Psoas muscle (tissue), 8 donors: ENCODE results near the gene SETD1A. TPM values are rescaled to one million over a fixed set of nuclear protein-coding genes. Genes with fewer than 3 reads are reported as not detected.

ENCODE experiments used
- ATAC-seq, 4 donors: fragments of 200-7000 bp; cut with Tn5 transposase; one replicate each; pipeline ENCODE4 v1.9.1; 2020; ENCODE audit warnings: moderate library complexity in 3 of 4, mild to moderate bottlenecking in 2 of 4
- DNase-seq, 2 donors: peaks; one replicate each; pipeline ENCODE4 v3.0.0-alpha.2; 2020
- H3K27ac ChIP-seq: fragments of 200-600 bp; one replicate; pipeline ENCODE4 v1.8.0; 2022
- H3K27me3 ChIP-seq, 3 donors: fragments of 200-600 bp in 1 of 3; one replicate each; pipeline versions ENCODE4 v1.6.1 to v1.8.0; 2013 to 2022; ENCODE audit warnings: low read length in 2 of 3, mild to moderate bottlenecking in 2 of 3, moderate library complexity in 1 of 3; ENCODE audit not compliant: insufficient read depth in 3 of 3
- H3K36me3 ChIP-seq, 2 donors: fragments of 200-600 bp in 1 of 2; one replicate each; pipeline versions ENCODE4 v1.6.1 to v1.8.0; 2013 to 2022; ENCODE audit warnings: low read depth in 1 of 2, mild to moderate bottlenecking in 1 of 2, moderate library complexity in 1 of 2; ENCODE audit not compliant: insufficient read depth in 1 of 2
- H3K4me1 ChIP-seq: fragments of 200-600 bp; one replicate; pipeline ENCODE4 v1.8.0; 2022
- H3K4me3 ChIP-seq: fragments of 200-600 bp; one replicate; pipeline ENCODE4 v1.8.0; 2022; ENCODE audit warnings: mild to moderate bottlenecking
- H3K9me3 ChIP-seq: fragments of 200-600 bp; one replicate; pipeline ENCODE4 v1.8.0; 2022
- WGBS, 3 donors: extraction: QIAGEN DNeasy Blood & Tissue Kit; methylation state at CpG; one replicate each; pipeline versions ENCODE4 v1.1.6 to v1.1.7; 2013; 5-methylcytosine and 5-hydroxymethylcytosine counted together
- intact Hi-C, 2 donors: fragments of 100-400 bp; cut with DNase I; formaldehyde crosslinking; loops; one replicate each; pipeline versions ENCODE4 v1.11.0 to v1.14.2; 2022
- polyA plus RNA-seq, 3 donors: library from polyadenylated mRNA; stranded (reverse); fragments of 200-250 nt; gene quantifications; one replicate each; pipeline ENCODE4 v1.2.3, GENCODE V29; 2013
- total RNA-seq, 4 donors: library from RNA; stranded (reverse); fragmentation: NEBNext Ultra II Directional in 2 of 4; extraction: Animal tissue kit (Norgen Biotek cat#: 25700) in 2 of 4; gene quantifications; one replicate each; pipeline versions ENCODE4 v1.2.1 to v1.2.4, GENCODE V29; 2021 to 2023
- TF ChIP-seq, protein P1 (sequence below): fragments of 200-600 bp; IDR thresholded peaks from one replicate; pipeline ENCODE4 v1.8.0; 2022; ENCODE audit warnings: antibody characterized with exemption
- donor health status: healthy with polysubstance abuse.
- donor health status: DM: no; HTN: no; CAD: no; lungs with moderate emphysema.
- donor health status: Bipolar disorder and iron deficiency.
- donor health status: healthy.
- donor health status: DM: yes; HTN: yes; CAD: no.
- donor health status: DM: no; HTN: no; CAD: no.
- donor health status: DM: no; HTN: no; CAD: no.
- donor health status: DM: yes; HTN: yes; CAD: no.

The SETD1A gene
- total and polyA plus RNA-seq, 7 donors, result 7.9 to 19.0 (median 14.9) TPM

DNA sequence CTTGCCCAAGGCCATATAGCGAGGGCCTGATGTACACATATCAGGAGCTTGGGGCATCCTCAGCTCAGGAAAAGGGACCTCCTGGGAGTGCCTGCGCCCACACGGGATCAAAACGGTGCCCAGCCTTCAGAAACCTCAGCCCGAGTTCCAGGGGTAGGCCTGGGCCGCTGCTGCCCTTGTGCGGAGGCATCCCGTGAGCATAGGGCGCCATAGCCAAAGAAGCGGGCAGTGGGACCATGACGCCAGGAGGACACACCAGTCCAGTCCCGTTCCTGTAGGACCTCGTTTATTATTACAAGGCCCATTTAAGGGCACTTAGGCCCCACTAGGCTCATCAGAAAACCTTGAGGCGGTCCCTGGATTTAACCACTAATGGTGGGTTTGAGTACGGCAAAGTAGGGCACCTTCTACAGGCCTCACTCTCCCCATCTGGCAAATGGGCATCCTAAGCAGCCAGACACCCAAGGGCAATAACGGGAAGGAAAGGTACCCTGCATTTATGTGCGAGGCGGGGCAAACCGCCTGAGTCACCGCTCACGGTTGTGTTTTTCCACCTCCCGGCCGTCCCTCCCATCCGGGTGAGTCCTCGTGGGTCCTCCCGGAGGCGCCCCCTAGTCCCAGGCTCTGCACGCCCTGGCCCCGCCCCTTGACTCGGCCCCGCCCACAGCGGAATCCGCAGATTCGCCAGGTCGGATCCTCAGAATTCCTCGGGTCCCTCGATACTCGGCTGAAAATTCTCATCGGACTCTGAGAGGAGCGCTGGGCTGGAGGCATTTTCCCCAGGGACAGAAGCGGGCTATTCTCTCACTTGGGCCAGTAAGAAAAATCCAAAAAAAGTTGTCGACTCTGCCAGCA is 726 bp upstream of the SETD1A start:
- no peaks in the 10 kb centered on the region for H3K9me3 ChIP-seq
- TF ChIP-seq, protein P1, sequence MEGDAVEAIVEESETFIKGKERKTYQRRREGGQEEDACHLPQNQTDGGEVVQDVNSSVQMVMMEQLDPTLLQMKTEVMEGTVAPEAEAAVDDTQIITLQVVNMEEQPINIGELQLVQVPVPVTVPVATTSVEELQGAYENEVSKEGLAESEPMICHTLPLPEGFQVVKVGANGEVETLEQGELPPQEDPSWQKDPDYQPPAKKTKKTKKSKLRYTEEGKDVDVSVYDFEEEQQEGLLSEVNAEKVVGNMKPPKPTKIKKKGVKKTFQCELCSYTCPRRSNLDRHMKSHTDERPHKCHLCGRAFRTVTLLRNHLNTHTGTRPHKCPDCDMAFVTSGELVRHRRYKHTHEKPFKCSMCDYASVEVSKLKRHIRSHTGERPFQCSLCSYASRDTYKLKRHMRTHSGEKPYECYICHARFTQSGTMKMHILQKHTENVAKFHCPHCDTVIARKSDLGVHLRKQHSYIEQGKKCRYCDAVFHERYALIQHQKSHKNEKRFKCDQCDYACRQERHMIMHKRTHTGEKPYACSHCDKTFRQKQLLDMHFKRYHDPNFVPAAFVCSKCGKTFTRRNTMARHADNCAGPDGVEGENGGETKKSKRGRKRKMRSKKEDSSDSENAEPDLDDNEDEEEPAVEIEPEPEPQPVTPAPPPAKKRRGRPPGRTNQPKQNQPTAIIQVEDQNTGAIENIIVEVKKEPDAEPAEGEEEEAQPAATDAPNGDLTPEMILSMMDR, result peak; percentile 6
- peak overlapping the region; percentile 100 for H3K27ac ChIP-seq
- ATAC-seq, result peak; percentile 74 to 85 (median 78)
- WGBS, 3 donors, result 24 to 26% (median 25%) methylated on average over 42 of the region's 42 CpGs
- peaks cover 27% of the 10 kb centered on the region for H3K4me1 ChIP-seq
- intact Hi-C loops, result no loop called here
- peaks cover 6 to 33% of the 10 kb centered on the region in 2 donors for H3K36me3 ChIP-seq
- peak; percentile 88 to 93 for DNase-seq
- peak overlapping the region; percentile 95 for H3K4me3 ChIP-seq
- H3K27me3 ChIP-seq, result no peaks in the 10 kb centered on the region

DNA sequence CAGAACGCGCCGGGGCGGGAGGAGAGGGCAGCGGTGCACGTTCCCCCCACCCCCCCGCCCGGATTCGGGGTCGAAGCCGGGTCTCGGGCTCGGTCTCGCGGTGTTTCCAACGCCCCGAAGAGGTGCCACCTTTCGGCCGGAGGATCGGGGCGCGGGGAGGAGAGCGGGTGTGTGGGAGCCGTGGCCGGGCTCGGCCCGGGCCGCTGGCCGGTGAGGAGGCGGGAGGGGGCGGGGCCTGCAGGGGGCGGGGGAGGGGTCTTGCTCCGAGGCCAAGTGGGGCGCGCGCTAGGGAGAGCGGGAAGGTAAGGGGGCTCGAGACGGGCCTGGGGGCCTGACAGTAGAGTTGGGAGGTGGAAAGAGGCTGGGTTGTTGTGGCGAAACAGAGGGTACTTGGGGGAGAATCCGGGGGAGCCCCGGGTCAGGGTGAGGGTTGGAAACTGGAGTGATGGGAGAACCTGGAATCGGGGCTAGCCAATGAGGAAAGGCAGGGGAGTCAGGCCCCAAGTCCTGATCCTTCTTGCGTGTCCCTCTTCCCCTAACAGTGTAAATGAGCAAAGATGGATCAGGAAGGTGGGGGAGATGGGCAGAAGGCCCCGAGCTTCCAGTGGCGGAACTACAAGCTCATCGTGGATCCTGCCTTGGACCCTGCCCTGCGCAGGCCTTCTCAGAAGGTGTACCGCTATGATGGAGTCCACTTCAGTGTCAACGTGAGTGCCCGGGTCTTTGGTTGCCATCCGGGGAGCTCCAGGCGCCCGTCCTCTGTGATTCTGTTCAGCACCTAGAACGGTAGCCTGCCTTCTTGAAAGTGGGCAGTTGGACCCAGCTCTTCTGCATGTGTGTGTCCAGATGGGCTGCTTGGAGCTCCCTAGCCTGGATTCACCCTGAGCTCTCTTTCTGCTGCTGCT is 873 bp downstream of the SETD1A start:
- intact Hi-C loops, result no loop called here
- TF ChIP-seq, protein P1, result no peak
- peak; percentile 11 to 36 (median 34) for ATAC-seq
- 9 to 17% (median 15%) methylated on average over 26 to 55 of the region's 55 CpGs for WGBS, 3 donors
- Histone ChIP-seq H3K4me1 (peaks cover 25% of the 10 kb centered on the region), H3K27me3 (no peaks in the 10 kb centered on the region), H3K36me3 (peaks cover 6 to 49% of the 10 kb centered on the region in 2 donors), H3K9me3 (no peaks in the 10 kb centered on the region), H3K4me3 (peak overlapping the region; percentile 95), H3K27ac (peak overlapping the region; percentile 100)
- peak; percentile 68 to 87 for DNase-seq

DNA sequence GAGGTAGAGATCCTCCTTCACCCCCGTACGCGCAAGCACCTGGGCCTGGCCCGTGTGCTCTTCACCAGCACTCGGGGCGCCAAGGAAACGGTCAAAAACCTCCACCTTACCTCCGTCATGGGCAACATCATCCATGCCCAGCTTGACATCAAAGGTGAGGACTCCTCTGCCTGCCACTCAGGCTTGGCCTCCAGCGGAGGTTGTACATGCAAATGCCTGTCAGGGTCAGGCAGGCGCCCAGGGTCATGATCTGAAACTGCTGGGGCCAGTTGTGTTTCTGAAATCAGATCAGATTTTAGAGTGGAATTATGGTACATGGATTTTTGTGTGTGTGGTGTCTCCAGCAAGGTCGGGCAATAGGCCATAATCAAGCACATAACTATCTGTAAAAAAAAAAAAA is 3.8 kb downstream of the SETD1A start:
- no peaks in the 10 kb centered on the region for H3K9me3 ChIP-seq
- TF ChIP-seq, protein P1, result no peak
- peaks cover 10 to 79% of the 10 kb centered on the region in 2 donors for H3K36me3 ChIP-seq
- ATAC-seq, result no peak
- no peaks in the 10 kb centered on the region for H3K27me3 ChIP-seq
- intact Hi-C loops, result no loop called here
- H3K4me3 ChIP-seq, result no peak overlapping the region
- no peak overlapping the region for H3K27ac ChIP-seq
- WGBS, 3 donors, result 88 to 95% (median 91%) methylated on average over 11 of the region's 11 CpGs
- no peak for DNase-seq
- peaks cover 21% of the 10 kb centered on the region for H3K4me1 ChIP-seq

DNA sequence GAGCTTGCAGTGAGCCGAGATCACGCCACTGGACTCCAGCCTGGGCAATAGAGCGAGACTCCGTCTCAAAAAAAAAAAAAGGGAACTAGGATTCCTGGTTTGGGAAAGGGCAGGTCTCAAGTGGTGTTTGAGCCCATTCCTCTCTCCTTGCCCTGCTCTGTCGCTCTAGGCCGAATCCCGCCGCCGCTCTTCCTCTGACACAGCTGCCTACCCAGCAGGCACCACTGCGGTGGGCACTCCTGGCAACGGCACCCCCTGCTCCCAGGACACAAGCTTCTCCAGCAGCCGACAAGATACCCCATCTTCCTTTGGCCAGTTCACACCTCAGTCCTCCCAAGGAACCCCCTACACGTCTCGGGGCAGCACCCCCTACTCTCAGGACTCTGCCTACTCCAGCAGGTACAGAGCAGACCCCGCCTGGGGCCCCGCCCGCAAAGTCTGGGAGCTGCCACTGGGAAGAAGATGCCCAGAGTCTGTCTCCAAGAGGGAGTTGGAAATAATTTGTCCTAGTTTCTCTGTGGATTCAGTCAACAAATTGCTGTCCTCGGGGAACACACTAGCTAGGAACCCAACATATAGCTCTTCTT is 6.5 kb downstream of the SETD1A start:
- WGBS, 3 donors, result 89 to 91% (median 91%) methylated on average over 14 to 18 of the region's 18 CpGs
- no peak overlapping the region for H3K27ac ChIP-seq
- no peaks in the 10 kb centered on the region for H3K9me3 ChIP-seq
- H3K27me3 ChIP-seq, result no peaks in the 10 kb centered on the region
- TF ChIP-seq, protein P1, result no peak
- peaks cover 12 to 100% of the 10 kb centered on the region in 2 donors for H3K36me3 ChIP-seq
- peaks cover 8% of the 10 kb centered on the region for H3K4me1 ChIP-seq
- ATAC-seq, result no peak
- DNase-seq, result no peak
- intact Hi-C loops, result no loop called here
- no peak overlapping the region for H3K4me3 ChIP-seq
